ENCODE data around the gene IL6R.
A peak's percentile ranks its signal among the peaks of the same experiment; 100 is the strongest.

The IL6R gene

GRCh38 chr1:154453574-154454352 lies 48.6 kb downstream of the IL6R start:
- FAIRE-seq = no peak

- FAIRE-seq = no peak
These were observed 49.4 kb downstream of the IL6R start for GRCh38 chr1:154454386-154455120.

GRCh38 chr1:154456631-154457030 lies 51.5 kb downstream of the IL6R start:
- no peak for FAIRE-seq

- no peak for FAIRE-seq
These were observed 53.9 kb downstream of the IL6R start for GRCh38 chr1:154459080-154459479.

GRCh38 chr1:154460695-154461260 lies 55.6 kb downstream of the IL6R start:
- FAIRE-seq = no peak

- FAIRE-seq = no peak
These were observed 58.4 kb downstream of the IL6R start for GRCh38 chr1:154463512-154463990.

- FAIRE-seq = no peak
These were observed 60.6 kb downstream of the IL6R start for GRCh38 chr1:154465621-154466195.

- no peak for FAIRE-seq
These were observed 61.1 kb downstream of the IL6R start for GRCh38 chr1:154466206-154466605.

GRCh38 chr1:154466921-154467417 lies 61.8 kb downstream of the IL6R start:
- no peak for FAIRE-seq

GRCh38 chr1:154467434-154468102 lies 62.4 kb downstream of the IL6R start:
- FAIRE-seq = no peak

GRCh38 chr1:154468535-154469250 lies 63.5 kb downstream of the IL6R start:
- FAIRE-seq = no peak

GRCh38 chr1:154469844-154470560 lies 64.9 kb downstream of the IL6R start:
- FAIRE-seq = no peak

GRCh38 chr1:154471304-154471703 lies 66.2 kb downstream of the IL6R start:
- FAIRE-seq = no peak

GRCh38 chr1:154474802-154475201 lies 69.7 kb downstream of the IL6R start:
- FAIRE-seq = no peak

- FAIRE-seq = no peak
These were observed 71.6 kb downstream of the IL6R start for GRCh38 chr1:154476791-154477190.

- no peak for FAIRE-seq
These were observed 72.9 kb downstream of the IL6R start for GRCh38 chr1:154478013-154478412.

- FAIRE-seq = peak; percentile 93
These were observed 73.5 kb downstream of the IL6R start for GRCh38 chr1:154478639-154479038.

- peak; percentile 97 for FAIRE-seq
These were observed 74.8 kb downstream of the IL6R start for GRCh38 chr1:154479764-154480421.

- no peak for FAIRE-seq
These were observed 75.9 kb downstream of the IL6R start for GRCh38 chr1:154481053-154481452.

GRCh38 chr1:154483941-154484803 lies 79.0 kb downstream of the IL6R start:
- no peak for FAIRE-seq

All from G401.6 (cell line).